ENCODE measurements around the gene EIF4E2.
A peak's percentile ranks its signal among the peaks of the same experiment; 100 is the strongest.

Gene EIF4E2

GRCh38 chr2:232611559-232612218 lies 61.2 kb downstream of the EIF4E2 start:
- no peaks in the 10 kb centered on the region for H3K36me3 Mint-ChIP-seq (ENCODE audit: low read depth)
- no peaks in the 10 kb centered on the region for H3K9me3 Mint-ChIP-seq
- TF ChIP-seq, protein P1, sequence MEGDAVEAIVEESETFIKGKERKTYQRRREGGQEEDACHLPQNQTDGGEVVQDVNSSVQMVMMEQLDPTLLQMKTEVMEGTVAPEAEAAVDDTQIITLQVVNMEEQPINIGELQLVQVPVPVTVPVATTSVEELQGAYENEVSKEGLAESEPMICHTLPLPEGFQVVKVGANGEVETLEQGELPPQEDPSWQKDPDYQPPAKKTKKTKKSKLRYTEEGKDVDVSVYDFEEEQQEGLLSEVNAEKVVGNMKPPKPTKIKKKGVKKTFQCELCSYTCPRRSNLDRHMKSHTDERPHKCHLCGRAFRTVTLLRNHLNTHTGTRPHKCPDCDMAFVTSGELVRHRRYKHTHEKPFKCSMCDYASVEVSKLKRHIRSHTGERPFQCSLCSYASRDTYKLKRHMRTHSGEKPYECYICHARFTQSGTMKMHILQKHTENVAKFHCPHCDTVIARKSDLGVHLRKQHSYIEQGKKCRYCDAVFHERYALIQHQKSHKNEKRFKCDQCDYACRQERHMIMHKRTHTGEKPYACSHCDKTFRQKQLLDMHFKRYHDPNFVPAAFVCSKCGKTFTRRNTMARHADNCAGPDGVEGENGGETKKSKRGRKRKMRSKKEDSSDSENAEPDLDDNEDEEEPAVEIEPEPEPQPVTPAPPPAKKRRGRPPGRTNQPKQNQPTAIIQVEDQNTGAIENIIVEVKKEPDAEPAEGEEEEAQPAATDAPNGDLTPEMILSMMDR (IDR thresholded peaks at IDR 0.05; ENCODE audit: unreplicated experiment in 3 of 3), result peak; percentile 55 to 61 (median 55)
- H3K27me3 Mint-ChIP-seq (ENCODE audit: low read depth), result peaks cover 9% of the 10 kb centered on the region
- H3K27ac Mint-ChIP-seq, result no peak overlapping the region
- H3K4me3 Mint-ChIP-seq, result no peak overlapping the region
- no peaks in the 10 kb centered on the region for H3K4me1 Mint-ChIP-seq

DNA sequence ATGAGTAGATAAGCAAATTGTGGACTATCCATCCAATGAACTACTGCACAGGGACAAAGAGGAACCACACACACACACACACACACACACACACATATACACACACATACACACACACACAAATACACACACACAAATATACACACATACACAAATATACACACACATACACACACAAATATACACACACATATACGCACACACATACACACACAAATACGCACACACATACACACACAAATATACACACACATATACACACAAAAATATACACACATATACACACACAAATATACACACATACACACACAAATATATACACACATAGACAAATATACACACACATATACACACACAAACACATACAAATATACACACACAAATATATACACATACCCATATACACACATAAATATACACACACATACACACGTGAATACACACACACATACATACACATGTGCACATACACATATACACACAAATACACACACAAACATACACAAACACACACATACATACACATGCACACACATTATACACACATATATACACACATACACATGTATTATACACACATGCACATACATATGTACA lies 63.1 kb downstream of the EIF4E2 start:
- Mint-ChIP-seq H3K27me3 (ENCODE audit: low read depth) (peaks cover 4% of the 10 kb centered on the region), H3K27ac (peak overlapping the region in 1 of 3 experiments; percentile 63), H3K4me1 (no peaks in the 10 kb centered on the region), H3K9me3 (no peaks in the 10 kb centered on the region), H3K4me3 (no peak overlapping the region), H3K36me3 (ENCODE audit: low read depth) (no peaks in the 10 kb centered on the region)
- TF ChIP-seq, protein P1 (IDR thresholded peaks at IDR 0.05; ENCODE audit: unreplicated experiment in 3 of 3), result no peak

- no peak overlapping the region for H3K27ac Mint-ChIP-seq
- no peaks in the 10 kb centered on the region for H3K4me1 Mint-ChIP-seq
- H3K9me3 Mint-ChIP-seq, result no peaks in the 10 kb centered on the region
- H3K4me3 Mint-ChIP-seq, result no peak overlapping the region
- peaks cover 4% of the 10 kb centered on the region for H3K27me3 Mint-ChIP-seq (ENCODE audit: low read depth)
- no peaks in the 10 kb centered on the region for H3K36me3 Mint-ChIP-seq (ENCODE audit: low read depth)
- TF ChIP-seq, protein P1 (IDR thresholded peaks at IDR 0.05; ENCODE audit: unreplicated experiment in 3 of 3), result no peak
Measured at GRCh38 chr2:232615339-232615738, 64.8 kb downstream of the EIF4E2 start.
